Astrocyte of the spinal cord (primary cell): ENCODE measurements around the gene ARHGAP32.

Experiments
- DNase-seq: peaks from one replicate; pipeline ENCODE4 v3.0.0; 2011; ENCODE audit warnings: low read depth, low spot score
- H3K4me3 ChIP-seq: 2 replicates; pipeline ENCODE4 v1.5.1; 2011; ENCODE audit warnings: low read depth, mild to moderate bottlenecking, low read length, moderate library complexity
- in situ Hi-C: cut with HindIII; loops from 2 replicates; pipeline ENCODE4 v1.10.0; 2017; ENCODE audit warnings: low sequenced_read_pairs
- TF ChIP-seq, protein P1 (sequence below): IDR thresholded peaks from 2 replicates; pipeline ENCODE4 v1.5.1; 2012; ENCODE audit warnings: low read depth, mild to moderate bottlenecking, low read length, inconsistent platforms

The ARHGAP32 gene

DNA sequence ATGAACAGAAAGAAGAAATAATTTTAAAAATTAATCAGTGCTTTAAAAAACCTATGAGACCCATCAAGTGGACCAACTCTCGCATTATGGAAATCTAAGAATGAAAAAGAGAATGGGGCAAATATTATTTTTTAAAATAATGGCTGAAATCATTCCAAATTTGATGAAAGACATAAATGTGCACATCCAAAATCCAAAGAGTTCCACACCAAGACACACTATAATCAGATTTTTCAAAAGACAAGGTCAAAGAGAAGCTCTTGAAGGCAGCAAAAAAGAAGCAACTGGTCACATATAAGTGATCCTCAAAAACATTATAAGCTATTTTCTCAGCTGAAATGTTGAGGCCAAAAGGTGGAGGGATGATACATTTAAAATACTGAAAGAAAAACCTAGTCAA is 85.3 kb downstream of the ARHGAP32 start:
- no peak overlapping the region for H3K4me3 ChIP-seq
- no peak for DNase-seq
- TF ChIP-seq, protein P1, sequence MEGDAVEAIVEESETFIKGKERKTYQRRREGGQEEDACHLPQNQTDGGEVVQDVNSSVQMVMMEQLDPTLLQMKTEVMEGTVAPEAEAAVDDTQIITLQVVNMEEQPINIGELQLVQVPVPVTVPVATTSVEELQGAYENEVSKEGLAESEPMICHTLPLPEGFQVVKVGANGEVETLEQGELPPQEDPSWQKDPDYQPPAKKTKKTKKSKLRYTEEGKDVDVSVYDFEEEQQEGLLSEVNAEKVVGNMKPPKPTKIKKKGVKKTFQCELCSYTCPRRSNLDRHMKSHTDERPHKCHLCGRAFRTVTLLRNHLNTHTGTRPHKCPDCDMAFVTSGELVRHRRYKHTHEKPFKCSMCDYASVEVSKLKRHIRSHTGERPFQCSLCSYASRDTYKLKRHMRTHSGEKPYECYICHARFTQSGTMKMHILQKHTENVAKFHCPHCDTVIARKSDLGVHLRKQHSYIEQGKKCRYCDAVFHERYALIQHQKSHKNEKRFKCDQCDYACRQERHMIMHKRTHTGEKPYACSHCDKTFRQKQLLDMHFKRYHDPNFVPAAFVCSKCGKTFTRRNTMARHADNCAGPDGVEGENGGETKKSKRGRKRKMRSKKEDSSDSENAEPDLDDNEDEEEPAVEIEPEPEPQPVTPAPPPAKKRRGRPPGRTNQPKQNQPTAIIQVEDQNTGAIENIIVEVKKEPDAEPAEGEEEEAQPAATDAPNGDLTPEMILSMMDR = no peak
- in situ Hi-C loops = no loop called here

DNA sequence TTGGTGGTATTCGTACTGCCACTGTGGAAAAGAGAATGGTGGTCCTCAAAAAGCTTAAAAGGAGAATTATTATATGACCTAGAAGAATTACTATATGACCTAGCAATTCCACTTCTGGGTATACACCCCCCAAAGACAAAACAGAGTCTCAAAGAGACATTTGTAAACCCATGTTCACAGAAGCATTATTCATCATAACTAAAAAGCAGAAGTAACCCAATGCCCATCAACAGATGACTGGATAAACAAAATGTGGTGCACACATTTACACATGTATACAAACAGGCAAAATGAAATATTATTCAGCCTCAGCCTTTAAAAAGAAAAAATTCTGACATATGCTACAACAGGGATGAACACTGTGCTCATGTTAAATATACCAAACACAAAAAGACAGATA is 89.4 kb downstream of the ARHGAP32 start:
- DNase-seq = no peak
- in situ Hi-C loops = no loop called here
- no peak overlapping the region for H3K4me3 ChIP-seq
- TF ChIP-seq, protein P1 = no peak

DNA sequence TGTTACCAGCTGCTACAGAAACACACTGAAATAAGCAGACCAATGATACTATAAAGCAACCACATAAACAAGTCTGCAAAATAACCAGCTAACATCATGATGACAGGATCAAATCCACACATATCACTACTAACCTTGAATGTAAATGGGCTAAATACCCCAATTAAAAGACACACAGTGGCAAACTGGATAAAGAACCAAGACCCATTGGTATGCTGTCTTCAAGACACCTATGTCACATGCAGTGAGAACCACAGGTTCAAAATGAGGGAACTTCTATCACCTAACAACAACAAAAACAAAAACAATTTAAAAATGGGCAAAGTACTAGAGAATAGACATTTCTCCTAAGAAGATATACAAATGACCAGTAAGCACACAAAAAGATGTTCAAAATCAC is 89.9 kb downstream of the ARHGAP32 start:
- in situ Hi-C loops = no loop called here
- no peak for DNase-seq
- TF ChIP-seq, protein P1 = no peak

DNA sequence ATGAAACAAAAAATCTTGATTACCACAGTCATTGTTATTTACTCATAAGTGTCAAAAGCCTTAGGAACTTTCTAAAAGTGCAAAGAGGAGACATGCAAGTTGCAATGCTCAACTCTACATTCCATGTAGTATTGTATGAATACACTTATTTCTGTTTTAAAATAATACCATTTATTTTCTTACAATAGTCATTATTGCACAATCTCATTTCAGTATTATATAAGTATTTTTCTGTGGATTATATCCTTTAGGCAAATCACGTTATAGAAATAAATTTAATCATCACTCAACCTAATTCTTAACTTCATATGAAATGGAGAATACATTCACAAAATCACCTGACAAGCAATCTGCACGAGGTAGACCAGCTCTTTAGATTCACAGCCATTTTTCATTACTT is 98.8 kb downstream of the ARHGAP32 start:
- in situ Hi-C loops = no loop called here
- no peak for DNase-seq
- TF ChIP-seq, protein P1 = no peak
- H3K4me3 ChIP-seq = no peak overlapping the region

More for the DNA sequence above, 89.9 kb downstream of the ARHGAP32 start:
- no peak overlapping the region for H3K4me3 ChIP-seq

DNA sequence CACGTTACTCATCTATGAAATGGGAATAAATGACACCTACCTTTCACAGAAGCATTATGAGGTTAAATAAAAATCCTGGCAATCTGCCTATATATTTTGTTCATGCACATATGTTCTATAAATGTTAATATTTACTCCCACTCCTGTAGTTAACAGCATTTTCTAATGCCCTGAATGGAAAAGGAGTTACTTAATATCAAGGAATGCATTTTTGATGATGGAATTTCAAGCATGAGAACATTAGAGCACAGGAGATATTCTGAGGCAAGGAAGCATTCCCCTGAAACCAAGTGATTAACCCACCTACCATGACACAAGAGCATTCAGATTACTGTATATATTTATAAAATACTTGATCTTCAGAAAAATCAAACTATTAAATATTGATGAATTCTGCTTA is 102.1 kb downstream of the ARHGAP32 start:
- in situ Hi-C loops = no loop called here

DNA sequence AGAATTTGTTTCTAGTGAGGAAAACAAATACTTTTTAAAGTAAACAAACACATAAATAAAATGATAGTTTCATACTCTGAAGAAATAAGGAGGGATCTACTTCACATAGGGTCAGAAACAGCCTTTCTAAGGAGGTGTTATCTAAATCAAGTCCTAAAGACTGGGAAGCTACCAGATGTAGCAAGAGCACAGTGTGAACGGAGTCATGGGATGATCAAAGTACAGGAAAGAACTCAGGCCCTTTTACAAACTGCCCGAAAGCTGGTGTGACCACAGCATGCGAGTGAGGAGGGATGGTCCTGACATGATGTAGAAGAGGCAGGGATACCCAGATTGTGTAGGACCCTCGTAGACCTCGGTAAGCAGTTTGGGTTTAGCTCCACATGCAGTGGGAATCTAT is 102.8 kb downstream of the ARHGAP32 start:
- no peak for DNase-seq
- TF ChIP-seq, protein P1 = no peak
- in situ Hi-C loops = no loop called here
- H3K4me3 ChIP-seq = no peak overlapping the region

More for the DNA sequence above, 102.1 kb downstream of the ARHGAP32 start:
- H3K4me3 ChIP-seq = no peak overlapping the region
- TF ChIP-seq, protein P1 = no peak
- DNase-seq = peak; percentile 30

DNA sequence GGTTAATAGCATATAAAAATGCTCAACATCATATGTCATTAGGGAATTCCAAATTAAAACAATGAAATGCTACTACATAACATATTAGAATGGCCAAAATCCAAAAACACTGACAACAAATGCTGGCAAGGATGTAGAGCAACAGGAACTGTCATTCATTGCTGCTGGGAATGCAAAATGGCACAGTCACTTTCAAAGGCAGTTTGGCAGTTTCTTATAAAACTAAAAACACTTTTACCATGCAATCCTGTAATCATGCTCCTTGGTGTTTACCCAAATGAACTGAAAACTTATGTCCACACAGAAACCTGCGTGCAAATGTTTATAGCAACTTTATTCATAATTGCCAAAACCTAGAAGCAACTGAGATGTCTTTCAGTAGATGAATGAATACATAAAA is 105.1 kb downstream of the ARHGAP32 start:
- TF ChIP-seq, protein P1 = no peak
- no peak for DNase-seq
- no peak overlapping the region for H3K4me3 ChIP-seq
- in situ Hi-C loops = no loop called here
